IMR-90 (cell line): ENCODE results near the gene KRT78. TPM values are rescaled to one million over a fixed set of nuclear protein-coding genes. Genes with fewer than 3 reads are reported as not detected.

ENCODE experiments used
- ATAC-seq: fragments of 200-7000 bp; cut with Tn5 transposase; 2 replicates; pipeline ENCODE4 v1.9.1; 2020; ENCODE audit warnings: low read depth, mild to moderate bottlenecking, moderate library complexity
- BruUV-seq: library from RNA; stranded (reverse); fragments of 400-500 nt; replicated peaks from 2 replicates; lab custom pipeline; 2021; lab: Mats Ljungman, UMichigan
- CTCF ChIA-PET: fragments of 300-600 bp; formaldehyde crosslinking; extraction: SDS; loops from one replicate; lab custom pipeline; 2021; ENCODE audit warnings: antibody characterized with exemption; lab: Yijun Ruan, JAX
- POLR2A ChIA-PET: fragments of 300-600 bp; sonication (Branson Sonifier 250); formaldehyde crosslinking; loops from one replicate; lab custom pipeline; 2022; ENCODE audit warnings: antibody characterized with exemption; ENCODE audit not compliant: unreplicated experiment; lab: Charles Lee
- DNase-seq: peaks from one replicate; pipeline ENCODE4 v3.0.0; 2013
- H2AFZ ChIP-seq: replicated peaks from 2 replicates; pipeline ENCODE3; 2013; ENCODE audit warnings: low read length, mild to moderate bottlenecking; ENCODE audit not compliant: poor library complexity
- H2AK5ac ChIP-seq: 2 replicates; pipeline ENCODE4 v1.6.1; 2013; ENCODE audit warnings: low read depth, low read length, inconsistent platforms
- H2AK9ac ChIP-seq: replicated peaks from 2 replicates; pipeline ENCODE3; 2013; ENCODE audit warnings: mild to moderate bottlenecking, low read depth, low read length, moderate library complexity; ENCODE audit not compliant: poor library complexity
- H2BK120ac ChIP-seq: 2 replicates; pipeline ENCODE4 v1.6.1; 2013; ENCODE audit warnings: low read depth, low read length, inconsistent platforms
- H2BK15ac ChIP-seq: 3 replicates; pipeline ENCODE4 v1.6.1; 2013; ENCODE audit warnings: low read depth, low read length, inconsistent platforms
- H2BK20ac ChIP-seq: 2 replicates; pipeline ENCODE4 v1.6.1; 2013; ENCODE audit warnings: low read depth, mild to moderate bottlenecking, inconsistent platforms, low read length, moderate library complexity
- H2BK5ac ChIP-seq: 2 replicates; pipeline ENCODE4 v1.6.1; 2013; ENCODE audit warnings: mild to moderate bottlenecking, low read depth, low read length, inconsistent platforms; ENCODE audit not compliant: poor library complexity, severe bottlenecking
- H3K14ac ChIP-seq: replicated peaks from 2 replicates; pipeline ENCODE4 v1.6.1; 2013; ENCODE audit warnings: low read depth, low read length, inconsistent platforms
- H3K18ac ChIP-seq: 2 replicates; pipeline ENCODE4 v1.6.1; 2013; ENCODE audit warnings: low read depth, low read length, control low read depth
- H3K23ac ChIP-seq: 2 replicates; pipeline ENCODE4 v1.6.1; 2013; ENCODE audit warnings: low read depth, low read length, inconsistent platforms
- H3K27ac ChIP-seq: 2 replicates; pipeline ENCODE4 v1.5.1; 2013; ENCODE audit warnings: mild to moderate bottlenecking, control low read depth, low read length; ENCODE audit not compliant: insufficient read depth
- H3K27me3 ChIP-seq: 2 replicates; pipeline ENCODE4 v1.6.1; 2013; ENCODE audit warnings: low read length; ENCODE audit not compliant: control insufficient read depth, insufficient read depth
- H3K36me3 ChIP-seq: 2 replicates; pipeline ENCODE4 v1.6.1; 2013; ENCODE audit warnings: low read length, mixed read lengths; ENCODE audit not compliant: control insufficient read depth, insufficient read depth
- H3K4ac ChIP-seq: 2 replicates; pipeline ENCODE4 v1.6.1; 2013; ENCODE audit warnings: low read depth, low read length, inconsistent platforms
- H3K4me1 ChIP-seq: 2 replicates; pipeline ENCODE4 v1.6.1; 2013; ENCODE audit warnings: low read length, mixed read lengths; ENCODE audit not compliant: control insufficient read depth, insufficient read depth
- H3K4me2 ChIP-seq: 2 replicates; pipeline ENCODE4 v1.6.1; 2013; ENCODE audit warnings: low read depth, mild to moderate bottlenecking, control low read depth, low read length, moderate library complexity
- H3K4me3 ChIP-seq: 2 replicates; pipeline ENCODE4 v1.5.1; 2013; ENCODE audit warnings: low read depth, mild to moderate bottlenecking, control low read depth, low read length, moderate library complexity; ENCODE audit not compliant: insufficient read depth
- H3K56ac ChIP-seq: 2 replicates; pipeline ENCODE4 v1.6.1; 2013; ENCODE audit warnings: low read length, inconsistent platforms; ENCODE audit not compliant: insufficient read depth; ENCODE audit errors: extremely low read depth
- H3K79me1 ChIP-seq, 2 experiments: 2 replicates each; pipeline ENCODE4 v1.6.1; 2013; ENCODE audit warnings: low read length in 2 of 2, inconsistent platforms in 1 of 2, low read depth in 1 of 2
- H3K9ac ChIP-seq: 2 replicates; pipeline ENCODE4 v1.6.1; 2013; ENCODE audit warnings: low read depth, low read length, control low read depth
- H3K9me1 ChIP-seq: 2 replicates; pipeline ENCODE4 v1.6.1; 2013; ENCODE audit warnings: low read length, inconsistent platforms; ENCODE audit not compliant: insufficient read depth
- H3K9me3 ChIP-seq: 2 replicates; pipeline ENCODE4 v1.6.1; 2013; ENCODE audit warnings: low read length; ENCODE audit not compliant: control insufficient read depth, insufficient read depth
- H4K20me1 ChIP-seq: 2 replicates; pipeline ENCODE4 v1.6.1; 2013; ENCODE audit warnings: low read length, inconsistent platforms; ENCODE audit not compliant: insufficient read depth
- H4K5ac ChIP-seq: 2 replicates; pipeline ENCODE4 v1.6.1; 2013; ENCODE audit warnings: mild to moderate bottlenecking, low read depth, low read length, control low read depth
- H4K8ac ChIP-seq, 2 experiments: 2 replicates each; pipeline ENCODE4 v1.6.1; 2013; ENCODE audit warnings: low read depth in 2 of 2, low read length in 2 of 2, control low read depth in 1 of 2, inconsistent platforms in 1 of 2
- H4K91ac ChIP-seq: 2 replicates; pipeline ENCODE4 v1.6.1; 2013; ENCODE audit warnings: low read depth, low read length, inconsistent platforms; ENCODE audit not compliant: insufficient read depth
- CHD1 ChIP-seq: IDR thresholded peaks from 2 replicates; pipeline ENCODE4 v1.6.1; 2012; ENCODE audit warnings: low read depth, low read length, improper control_type of control experiment
- FOS ChIP-seq: fragments of 150-350 bp; IDR thresholded peaks from 2 replicates; pipeline ENCODE4 v1.6.1; 2016; ENCODE audit warnings: low read depth, low read length
- MAFK ChIP-seq: IDR thresholded peaks from 2 replicates; pipeline ENCODE4 v1.6.1; 2012; ENCODE audit warnings: low read depth, low read length, improper control_type of control experiment
- MAZ ChIP-seq: IDR thresholded peaks from 2 replicates; pipeline ENCODE4 v1.6.1; 2012; ENCODE audit warnings: low read depth, mild to moderate bottlenecking, low read length, improper control_type of control experiment, moderate library complexity, borderline replicate concordance
- MXI1 ChIP-seq: IDR thresholded peaks from 2 replicates; pipeline ENCODE4 v1.6.1; 2012; ENCODE audit warnings: low read depth, mild to moderate bottlenecking, low read length, moderate library complexity, borderline replicate concordance
- NFE2L2 ChIP-seq: fragments of 150-350 bp; IDR thresholded peaks from 2 replicates; pipeline ENCODE4 v1.6.1; 2016; ENCODE audit warnings: low read depth, mild to moderate bottlenecking, low read length
- POLR2A ChIP-seq: IDR thresholded peaks from 2 replicates; pipeline ENCODE4 v1.6.1; 2012; ENCODE audit warnings: mild to moderate bottlenecking, low read depth, low read length
- RCOR1 ChIP-seq: IDR thresholded peaks from 2 replicates; pipeline ENCODE4 v1.6.1; 2012; ENCODE audit warnings: mild to moderate bottlenecking, low read length, improper control_type of control experiment; ENCODE audit not compliant: insufficient replicate concordance
- RFX5 ChIP-seq: IDR thresholded peaks from 2 replicates; pipeline ENCODE4 v1.8.0; 2012; ENCODE audit warnings: low read depth, mild to moderate bottlenecking, low read length, moderate library complexity
- WGBS, 2 experiments: methylation state at CpG; one replicate each; pipeline versions ENCODE4 v1.1.5 to v1.1.7; 2013; ENCODE audit warnings: missing lambda C conversion rate in 2 of 2; ENCODE audit not compliant: insufficient read length in 1 of 2; ENCODE audit errors: extremely low coverage in 2 of 2; 5-methylcytosine and 5-hydroxymethylcytosine counted together
- dilution Hi-C: fragments of 300-500 bp; cut with HindIII; formaldehyde crosslinking; loops from one replicate; pipeline ENCODE4 v1.14.3; 2018; ENCODE audit warnings: low sequenced_read_pairs; ENCODE audit not compliant: unreplicated experiment
- in situ Hi-C: fragments of 300-500 bp; cut with MboI; formaldehyde crosslinking; loops from 3 replicates; pipeline ENCODE4 v1.14.3; 2019; ENCODE audit warnings: low sequenced_read_pairs, inconsistent platforms, mixed read lengths
- intact Hi-C: fragments of 100-400 bp; cut with micrococcal nuclease; formaldehyde crosslinking; loops from 2 replicates; pipeline ENCODE4 v1.10.0; 2022
- polyA plus RNA-seq, 3 experiments: library from polyadenylated mRNA; depleted of rRNA; stranded (reverse); fragments of >200 nt; gene quantifications; 2 replicates each; pipeline ENCODE4 v1.2.3, GENCODE V29; 2012; ENCODE audit warnings: low replicate concordance in 1 of 3
- total RNA-seq: library from RNA; depleted of rRNA; stranded (reverse); fragments of >200 nt; gene quantifications from 2 replicates; pipeline ENCODE4 v1.2.3, GENCODE V29; 2012
- TF ChIP-seq, protein P1 (sequence below): conservative IDR thresholded peaks from 2 replicates; pipeline ENCODE4 v1.5.1; 2012; ENCODE audit warnings: mild to moderate bottlenecking, low read depth, low read length, improper control_type of control experiment
- TF ChIP-seq, protein P2 (sequence below): fragments of 150-350 bp; IDR thresholded peaks from 2 replicates; pipeline ENCODE4 v1.6.1; 2016; ENCODE audit warnings: low read depth, mild to moderate bottlenecking, low read length, moderate library complexity, borderline replicate concordance

The KRT78 gene
- total and polyA plus RNA-seq, 2 of the 4 experiments (the other 2 are of a cell fraction), result not detected

DNA sequence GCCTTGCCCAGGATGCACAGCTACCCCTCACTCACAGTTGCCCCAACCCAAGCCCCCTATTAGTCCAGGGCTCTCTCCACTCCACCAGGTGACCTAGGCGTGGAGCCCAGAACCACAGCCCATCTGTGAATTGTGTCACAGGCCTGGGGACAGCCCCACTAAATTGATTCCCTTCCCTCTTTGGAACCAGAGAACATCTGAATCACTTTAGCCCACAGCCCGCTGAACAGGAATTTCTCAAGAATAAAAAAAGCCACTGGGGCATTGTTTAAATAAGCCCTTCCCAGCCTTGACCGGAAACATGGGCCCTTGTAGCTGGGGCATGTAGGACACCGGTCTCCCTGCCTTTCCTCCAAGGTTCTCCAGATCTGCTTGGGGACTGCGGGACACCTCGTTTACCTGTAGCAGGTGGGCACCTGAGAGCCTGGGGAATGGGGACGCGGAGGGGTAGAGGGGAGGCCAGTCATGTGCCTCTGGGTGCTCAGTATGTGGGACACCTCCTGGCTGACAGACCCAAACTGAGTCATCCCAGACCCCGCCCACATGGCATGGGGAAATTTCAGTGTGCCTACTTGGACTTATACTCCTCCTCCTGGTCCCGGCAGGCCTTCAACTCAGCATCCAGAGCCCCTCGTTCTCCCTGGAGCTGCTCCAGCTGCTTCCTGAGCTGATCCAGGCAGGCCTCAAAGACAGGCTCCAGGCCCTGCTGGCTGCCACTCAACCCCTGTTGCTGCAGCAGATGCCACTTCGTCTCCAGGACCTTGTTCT, 1.3 kb downstream of the KRT78 start:
- dilution Hi-C loops, result no loop called here

More for the DNA sequence above, 1.3 kb downstream of the KRT78 start:
- no peak for TF ChIP-seq NFE2L2
- no peak for TF ChIP-seq MXI1
- no peak for TF ChIP-seq RFX5
- TF ChIP-seq POLR2A, result no peak
- no peak for TF ChIP-seq RCOR1
- no peak for TF ChIP-seq MAZ
- no peak for TF ChIP-seq FOS
- TF ChIP-seq MAFK, result no peak
- TF ChIP-seq, protein P1, sequence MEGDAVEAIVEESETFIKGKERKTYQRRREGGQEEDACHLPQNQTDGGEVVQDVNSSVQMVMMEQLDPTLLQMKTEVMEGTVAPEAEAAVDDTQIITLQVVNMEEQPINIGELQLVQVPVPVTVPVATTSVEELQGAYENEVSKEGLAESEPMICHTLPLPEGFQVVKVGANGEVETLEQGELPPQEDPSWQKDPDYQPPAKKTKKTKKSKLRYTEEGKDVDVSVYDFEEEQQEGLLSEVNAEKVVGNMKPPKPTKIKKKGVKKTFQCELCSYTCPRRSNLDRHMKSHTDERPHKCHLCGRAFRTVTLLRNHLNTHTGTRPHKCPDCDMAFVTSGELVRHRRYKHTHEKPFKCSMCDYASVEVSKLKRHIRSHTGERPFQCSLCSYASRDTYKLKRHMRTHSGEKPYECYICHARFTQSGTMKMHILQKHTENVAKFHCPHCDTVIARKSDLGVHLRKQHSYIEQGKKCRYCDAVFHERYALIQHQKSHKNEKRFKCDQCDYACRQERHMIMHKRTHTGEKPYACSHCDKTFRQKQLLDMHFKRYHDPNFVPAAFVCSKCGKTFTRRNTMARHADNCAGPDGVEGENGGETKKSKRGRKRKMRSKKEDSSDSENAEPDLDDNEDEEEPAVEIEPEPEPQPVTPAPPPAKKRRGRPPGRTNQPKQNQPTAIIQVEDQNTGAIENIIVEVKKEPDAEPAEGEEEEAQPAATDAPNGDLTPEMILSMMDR, result no peak
- TF ChIP-seq, protein P2, sequence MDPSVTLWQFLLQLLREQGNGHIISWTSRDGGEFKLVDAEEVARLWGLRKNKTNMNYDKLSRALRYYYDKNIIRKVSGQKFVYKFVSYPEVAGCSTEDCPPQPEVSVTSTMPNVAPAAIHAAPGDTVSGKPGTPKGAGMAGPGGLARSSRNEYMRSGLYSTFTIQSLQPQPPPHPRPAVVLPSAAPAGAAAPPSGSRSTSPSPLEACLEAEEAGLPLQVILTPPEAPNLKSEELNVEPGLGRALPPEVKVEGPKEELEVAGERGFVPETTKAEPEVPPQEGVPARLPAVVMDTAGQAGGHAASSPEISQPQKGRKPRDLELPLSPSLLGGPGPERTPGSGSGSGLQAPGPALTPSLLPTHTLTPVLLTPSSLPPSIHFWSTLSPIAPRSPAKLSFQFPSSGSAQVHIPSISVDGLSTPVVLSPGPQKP, result no peak
- no peak for TF ChIP-seq CHD1
- H3K79me1 ChIP-seq, result no peaks in the 10 kb centered on the region
- H2BK20ac ChIP-seq, result no peak overlapping the region
- no peaks in the 10 kb centered on the region for H3K9me1 ChIP-seq
- no peak overlapping the region for H2BK5ac ChIP-seq
- no peaks in the 10 kb centered on the region for H3K36me3 ChIP-seq
- H4K91ac ChIP-seq, result no peak overlapping the region
- DNase-seq, result no peak
- H3K4me3 ChIP-seq, result no peak overlapping the region
- WGBS, 2 experiments, result 52% methylated on average over 5 of the region's 12 CpGs; no CpG with 5 or more reads in 1 of the 2 experiments
- H2BK120ac ChIP-seq, result no peak overlapping the region
- H2AFZ ChIP-seq, result no peak overlapping the region
- in situ Hi-C loops (no loop called here), intact Hi-C loops (no loop called here)
- no peaks in the 10 kb centered on the region for H4K20me1 ChIP-seq
- H3K56ac ChIP-seq, result no peak overlapping the region
- H3K23ac ChIP-seq, result no peak overlapping the region
- no peak overlapping the region for H3K9ac ChIP-seq
- ChIA-PET CTCF (no interaction called here), POLR2A (no interaction called here)
- peaks cover 48% of the 10 kb centered on the region for H3K27me3 ChIP-seq
- no TSS peak for BruUV-seq
- no peak overlapping the region for H2BK15ac ChIP-seq
- H3K4me1 ChIP-seq, result no peaks in the 10 kb centered on the region
- H4K5ac ChIP-seq, result no peak overlapping the region
- no peak for ATAC-seq
- H3K4ac ChIP-seq, result no peak overlapping the region
- H4K8ac ChIP-seq, result no peak overlapping the region
- no peak overlapping the region for H3K4me2 ChIP-seq
- H3K27ac ChIP-seq, result no peak overlapping the region
- H3K9me3 ChIP-seq, result no peaks in the 10 kb centered on the region
- no peak overlapping the region for H3K14ac ChIP-seq
- no peak overlapping the region for H3K18ac ChIP-seq
- no peak overlapping the region for H2AK5ac ChIP-seq
- no peak overlapping the region for H2AK9ac ChIP-seq
